ENCODE results near the gene BCKDHA. TPM values are rescaled to one million over a fixed set of nuclear protein-coding genes. Genes with fewer than 3 reads are reported as not detected.

Gene BCKDHA
- total RNA-seq, 1 donor from 2014 or later, result 9.2 TPM

- H3K27ac ChIP-seq (ENCODE audit: low read depth, low read length), result no peak overlapping the region
- H3K27me3 ChIP-seq (ENCODE audit: insufficient read depth, low read length), result no peaks in the 10 kb centered on the region
- peaks cover 22% of the 10 kb centered on the region for H3K4me1 Mint-ChIP-seq (ENCODE audit: low read depth, unreplicated experiment)
- no peak overlapping the region for H3K4me3 ChIP-seq (ENCODE audit: insufficient read depth, low read depth, low read length)
- no peak for DNase-seq (ENCODE audit: low read depth)
- no peak overlapping the region for H3K4me2 ChIP-seq (ENCODE audit: low read length)
- H4K20me1 ChIP-seq (ENCODE audit: insufficient read depth, low read length), result peaks cover 8% of the 10 kb centered on the region
- H3K9ac ChIP-seq (ENCODE audit: low read length), result no peak overlapping the region
- H3K9me3 Mint-ChIP-seq (ENCODE audit: unreplicated experiment), result no peaks in the 10 kb centered on the region
- H3K9me3 ChIP-seq (ENCODE audit: insufficient read depth, low read depth, low read length), result no peaks in the 10 kb centered on the region
- no peak overlapping the region for H3K27ac Mint-ChIP-seq (ENCODE audit: unreplicated experiment)
- H3K27me3 Mint-ChIP-seq (ENCODE audit: low read depth, unreplicated experiment), result no peaks in the 10 kb centered on the region
- H3K4me1 ChIP-seq (ENCODE audit: insufficient read depth, low read length), result no peaks in the 10 kb centered on the region
- H2AFZ ChIP-seq (ENCODE audit: low read depth, low read length), result no peak overlapping the region
- peaks cover 17% of the 10 kb centered on the region for H3K36me3 Mint-ChIP-seq (ENCODE audit: low read depth, unreplicated experiment)
- TF ChIP-seq CTCF (IDR thresholded peaks at IDR 0.05; ENCODE audit: insufficient read depth, low read depth, low read length) (no peak), EZH2 (IDR thresholded peaks at IDR 0.05; ENCODE audit: insufficient read depth, low read length) (no peak)
- no peaks in the 10 kb centered on the region for H3K79me2 ChIP-seq (ENCODE audit: insufficient read depth, low read length)
- no peak for FAIRE-seq
- H3K36me3 ChIP-seq (ENCODE audit: insufficient read depth, low read length), result peaks cover 6% of the 10 kb centered on the region
- H3K4me3 Mint-ChIP-seq (ENCODE audit: unreplicated experiment), result no peak overlapping the region
Observed at GRCh38 chr19:41411100-41411967, 13.7 kb downstream of the BCKDHA start.

- TF ChIP-seq EZH2 (IDR thresholded peaks at IDR 0.05; ENCODE audit: insufficient read depth, low read length) (no peak), CTCF (IDR thresholded peaks at IDR 0.05; ENCODE audit: insufficient read depth, low read depth, low read length) (no peak)
- H3K4me2 ChIP-seq (ENCODE audit: low read length), result no peak overlapping the region
Observed at GRCh38 chr19:41411968-41412265, 14.3 kb downstream of the BCKDHA start.

GRCh38 chr19:41412953-41413352, 15.3 kb downstream of the BCKDHA start:
- Histone ChIP-seq H2AFZ (ENCODE audit: low read depth, low read length) (no peak overlapping the region), H4K20me1 (ENCODE audit: insufficient read depth, low read length) (no peaks in the 10 kb centered on the region), H3K27ac (ENCODE audit: low read depth, low read length) (no peak overlapping the region), H3K4me3 (ENCODE audit: insufficient read depth, low read depth, low read length) (no peak overlapping the region), H3K4me1 (ENCODE audit: insufficient read depth, low read length) (no peaks in the 10 kb centered on the region), H3K4me2 (ENCODE audit: low read length) (no peak overlapping the region), H3K9me3 (ENCODE audit: insufficient read depth, low read depth, low read length) (no peaks in the 10 kb centered on the region), H3K36me3 (ENCODE audit: insufficient read depth, low read length) (peaks cover 6% of the 10 kb centered on the region), H3K27me3 (ENCODE audit: insufficient read depth, low read length) (no peaks in the 10 kb centered on the region), H3K9ac (ENCODE audit: low read length) (no peak overlapping the region), H3K79me2 (ENCODE audit: insufficient read depth, low read length) (no peaks in the 10 kb centered on the region)
- Mint-ChIP-seq H3K4me1 (ENCODE audit: low read depth, unreplicated experiment) (peaks cover 13% of the 10 kb centered on the region), H3K36me3 (ENCODE audit: low read depth, unreplicated experiment) (peaks cover 20% of the 10 kb centered on the region), H3K9me3 (ENCODE audit: unreplicated experiment) (no peaks in the 10 kb centered on the region), H3K27me3 (ENCODE audit: low read depth, unreplicated experiment) (no peaks in the 10 kb centered on the region), H3K27ac (ENCODE audit: unreplicated experiment) (no peak overlapping the region), H3K4me3 (ENCODE audit: unreplicated experiment) (no peak overlapping the region)
- no peak for TF ChIP-seq CTCF (IDR thresholded peaks at IDR 0.05; ENCODE audit: insufficient read depth, low read depth, low read length)
- no peak for TF ChIP-seq EZH2 (IDR thresholded peaks at IDR 0.05; ENCODE audit: insufficient read depth, low read length)
- FAIRE-seq (no peak), DNase-seq (ENCODE audit: low read depth) (no peak)

More at GRCh38 chr19:41411968-41412265, 14.3 kb downstream of the BCKDHA start:
- no peak overlapping the region for H3K9ac ChIP-seq (ENCODE audit: low read length)
- Mint-ChIP-seq H3K27me3 (ENCODE audit: low read depth, unreplicated experiment) (no peaks in the 10 kb centered on the region), H3K9me3 (ENCODE audit: unreplicated experiment) (no peaks in the 10 kb centered on the region), H3K36me3 (ENCODE audit: low read depth, unreplicated experiment) (peaks cover 18% of the 10 kb centered on the region), H3K4me1 (ENCODE audit: low read depth, unreplicated experiment) (peaks cover 21% of the 10 kb centered on the region), H3K4me3 (ENCODE audit: unreplicated experiment) (no peak overlapping the region), H3K27ac (ENCODE audit: unreplicated experiment) (no peak overlapping the region)
- H3K4me1 ChIP-seq (ENCODE audit: insufficient read depth, low read length), result no peaks in the 10 kb centered on the region
- no peak overlapping the region for H3K4me3 ChIP-seq (ENCODE audit: insufficient read depth, low read depth, low read length)
- no peaks in the 10 kb centered on the region for H3K27me3 ChIP-seq (ENCODE audit: insufficient read depth, low read length)
- H3K79me2 ChIP-seq (ENCODE audit: insufficient read depth, low read length), result no peaks in the 10 kb centered on the region
- no peaks in the 10 kb centered on the region for H3K9me3 ChIP-seq (ENCODE audit: insufficient read depth, low read depth, low read length)
- FAIRE-seq (no peak), DNase-seq (ENCODE audit: low read depth) (no peak)
- peaks cover 6% of the 10 kb centered on the region for H3K36me3 ChIP-seq (ENCODE audit: insufficient read depth, low read length)
- H2AFZ ChIP-seq (ENCODE audit: low read depth, low read length), result no peak overlapping the region
- H3K27ac ChIP-seq (ENCODE audit: low read depth, low read length), result no peak overlapping the region
- H4K20me1 ChIP-seq (ENCODE audit: insufficient read depth, low read length), result peaks cover 6% of the 10 kb centered on the region

Measured in astrocyte (in vitro differentiated cells and primary cell).